Measurements from ENCODE around the gene ACSS1. TPM values are rescaled to one million over a fixed set of nuclear protein-coding genes. Genes with fewer than 3 reads are reported as not detected.

ACSS1 gene
- total RNA-seq, 6 donors from 2014 or later: 39.7 to 122 (median 58.1) TPM

- TF ChIP-seq POLR2AphosphoS5 (IDR thresholded peaks at IDR 0.05): no peak
- TF ChIP-seq EP300 (IDR thresholded peaks at IDR 0.05): no peak
- TF ChIP-seq POLR2A (IDR thresholded peaks at IDR 0.05): no peak
- TF ChIP-seq, protein P1, sequence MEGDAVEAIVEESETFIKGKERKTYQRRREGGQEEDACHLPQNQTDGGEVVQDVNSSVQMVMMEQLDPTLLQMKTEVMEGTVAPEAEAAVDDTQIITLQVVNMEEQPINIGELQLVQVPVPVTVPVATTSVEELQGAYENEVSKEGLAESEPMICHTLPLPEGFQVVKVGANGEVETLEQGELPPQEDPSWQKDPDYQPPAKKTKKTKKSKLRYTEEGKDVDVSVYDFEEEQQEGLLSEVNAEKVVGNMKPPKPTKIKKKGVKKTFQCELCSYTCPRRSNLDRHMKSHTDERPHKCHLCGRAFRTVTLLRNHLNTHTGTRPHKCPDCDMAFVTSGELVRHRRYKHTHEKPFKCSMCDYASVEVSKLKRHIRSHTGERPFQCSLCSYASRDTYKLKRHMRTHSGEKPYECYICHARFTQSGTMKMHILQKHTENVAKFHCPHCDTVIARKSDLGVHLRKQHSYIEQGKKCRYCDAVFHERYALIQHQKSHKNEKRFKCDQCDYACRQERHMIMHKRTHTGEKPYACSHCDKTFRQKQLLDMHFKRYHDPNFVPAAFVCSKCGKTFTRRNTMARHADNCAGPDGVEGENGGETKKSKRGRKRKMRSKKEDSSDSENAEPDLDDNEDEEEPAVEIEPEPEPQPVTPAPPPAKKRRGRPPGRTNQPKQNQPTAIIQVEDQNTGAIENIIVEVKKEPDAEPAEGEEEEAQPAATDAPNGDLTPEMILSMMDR (IDR thresholded peaks at IDR 0.05): no peak
- WGBS, 2 donors: 5 to 6% methylated on average over 21 to 44 of the region's 44 CpGs
- ATAC-seq (ENCODE audit: low FRiP score in 2 of 2) (no peak), DNase-seq (peak in 1 of 2 donors; percentile 69)
- H3K4me3 ChIP-seq: no peak overlapping the region
- H3K4me1 ChIP-seq: peaks cover 0 to 34% (median 11%) of the 10 kb centered on the region in 4 donors
- no peaks in the 10 kb centered on the region for H3K9me3 ChIP-seq
- peaks cover 0 to 55% (median 26%) of the 10 kb centered on the region in 4 donors for H3K27me3 ChIP-seq
- H3K27ac ChIP-seq: no peak overlapping the region
- H3K36me3 ChIP-seq: no peaks in the 10 kb centered on the region
These were observed 25.3 kb upstream of the ACSS1 start for GRCh38 chr20:25083141-25083772.

GRCh38 chr20:25082498-25082873, 24.5 kb upstream of the ACSS1 start:
- no peak for ATAC-seq (ENCODE audit: low FRiP score in 2 of 2)
- TF ChIP-seq POLR2A (IDR thresholded peaks at IDR 0.05) (no peak), EP300 (IDR thresholded peaks at IDR 0.05) (no peak), POLR2AphosphoS5 (IDR thresholded peaks at IDR 0.05) (no peak)
- TF ChIP-seq, protein P1 (IDR thresholded peaks at IDR 0.05): no peak
- peaks cover 0 to 62% (median 26%) of the 10 kb centered on the region in 4 donors for H3K27me3 ChIP-seq
- H3K36me3 ChIP-seq: no peaks in the 10 kb centered on the region
- H3K27ac ChIP-seq: no peak overlapping the region
- no peak overlapping the region for H3K4me3 ChIP-seq
- peaks cover 6 to 40% (median 16%) of the 10 kb centered on the region in 4 donors for H3K4me1 ChIP-seq
- no peak for DNase-seq
- no peaks in the 10 kb centered on the region for H3K9me3 ChIP-seq
- WGBS, 2 donors: 24 to 26% methylated on average over 9 of the region's 9 CpGs

GRCh38 chr20:25081730-25082497, 24.0 kb upstream of the ACSS1 start, which contains the start of gene VSX1:
TSS of gene VSX1 (minus strand) at chr20:25082141. CDS start at chr20:25082096, 45 bp downstream.
- Histone ChIP-seq H3K9me3 (no peaks in the 10 kb centered on the region), H3K27me3 (peaks cover 0 to 68% (median 26%) of the 10 kb centered on the region in 4 donors), H3K4me1 (peaks cover 8 to 43% (median 20%) of the 10 kb centered on the region in 4 donors), H3K27ac (no peak within 1 kb of the TSS), H3K36me3 (no peaks in the 10 kb centered on the region), H3K4me3 (no peak within 1 kb of the TSS)
- no peak for ATAC-seq (ENCODE audit: low FRiP score in 2 of 2)
- 9 to 11% methylated on average over 37 to 38 of the region's 67 CpGs for WGBS, 2 donors
- DNase-seq: peak in 1 of 2 donors; percentile 81
- TF ChIP-seq EP300 (IDR thresholded peaks at IDR 0.05): no peak
- TF ChIP-seq POLR2AphosphoS5 (IDR thresholded peaks at IDR 0.05): no peak
- no peak for TF ChIP-seq POLR2A (IDR thresholded peaks at IDR 0.05)

DNA sequence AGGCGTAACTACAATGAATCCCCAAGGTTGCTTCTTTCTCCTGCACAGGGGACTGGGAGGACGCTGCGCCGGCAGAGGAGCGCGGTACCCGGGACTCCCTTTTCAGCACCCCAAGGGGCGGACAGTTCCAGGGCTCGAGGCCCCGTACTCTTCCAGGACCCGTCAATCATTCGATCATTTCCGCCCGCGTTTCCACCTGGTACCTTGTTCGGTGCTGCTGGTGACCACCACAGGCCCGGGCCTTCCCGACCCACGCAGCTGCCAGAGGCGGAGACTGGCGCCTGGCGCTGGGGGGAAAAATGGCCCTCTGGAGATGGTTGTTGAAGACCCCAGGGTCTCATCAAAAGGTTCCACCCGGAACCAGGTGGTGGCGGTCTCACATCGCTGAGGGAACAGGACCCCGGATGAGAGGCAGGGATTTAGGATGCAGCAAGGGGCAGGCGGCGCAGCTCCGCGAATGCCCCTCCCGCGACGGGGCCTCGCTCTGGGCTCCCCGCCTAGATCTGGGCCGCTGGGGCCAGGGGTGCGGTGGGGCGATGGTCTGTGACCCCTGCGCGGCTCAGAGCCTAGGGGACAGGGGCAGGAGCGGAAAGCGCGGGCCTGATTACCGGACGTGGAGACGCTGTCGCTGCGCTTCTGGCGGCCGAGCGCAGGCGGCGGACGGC, 23.3 kb upstream of the ACSS1 start:
- no peak overlapping the region for H3K27ac ChIP-seq
- peak in 1 of 2 donors; percentile 56 for DNase-seq

More for the DNA sequence above, 23.3 kb upstream of the ACSS1 start:
- H3K9me3 ChIP-seq: no peaks in the 10 kb centered on the region
- peaks cover 8 to 47% (median 21%) of the 10 kb centered on the region in 4 donors for H3K4me1 ChIP-seq
- ATAC-seq (ENCODE audit: low FRiP score in 2 of 2): no peak
- 12% methylated on average over 8 to 51 of the region's 54 CpGs for WGBS, 2 donors
- no peaks in the 10 kb centered on the region for H3K36me3 ChIP-seq
- no peak for TF ChIP-seq EP300 (IDR thresholded peaks at IDR 0.05)
- TF ChIP-seq, protein P1 (IDR thresholded peaks at IDR 0.05): no peak
- TF ChIP-seq POLR2AphosphoS5 (IDR thresholded peaks at IDR 0.05): no peak
- no peak for TF ChIP-seq POLR2A (IDR thresholded peaks at IDR 0.05)
- H3K4me3 ChIP-seq: no peak overlapping the region
- peaks cover 0 to 69% (median 26%) of the 10 kb centered on the region in 4 donors for H3K27me3 ChIP-seq

All from upper lobe of left lung (tissue), 6 donors.